Activated CD8-positive, alpha-beta memory T cell treated with anti-CD3 and anti-CD28 coated beads, Interleukin-2, amount 50 U/mL, for 24 hours (primary cell): Measurements from ENCODE around the gene E4F1.

Experiments used
- DNase-seq: peaks from one replicate; pipeline ENCODE4 v3.0.0-alpha.2; 2020; ENCODE audit errors: extremely low read depth

The E4F1 gene

DNA sequence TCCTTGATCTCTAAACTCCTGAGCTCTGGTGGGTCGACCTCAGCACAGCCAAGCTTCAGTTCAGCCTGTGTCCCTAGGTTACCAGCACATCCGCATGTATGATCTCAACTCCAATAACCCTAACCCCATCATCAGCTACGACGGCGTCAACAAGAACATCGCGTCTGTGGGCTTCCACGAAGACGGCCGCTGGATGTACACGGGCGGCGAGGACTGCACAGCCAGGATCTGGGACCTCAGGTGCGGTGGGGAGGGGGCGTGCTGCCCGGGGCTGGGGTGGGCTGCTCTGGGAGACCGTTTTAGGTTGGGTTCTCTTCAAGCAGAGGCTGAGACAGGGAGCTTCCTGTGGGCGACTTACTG lies 17.0 kb upstream of the E4F1 start:
- no peak for DNase-seq

GRCh38 chr16:2206780-2207433 lies 16.5 kb upstream of the E4F1 start:
- no peak for DNase-seq

DNA sequence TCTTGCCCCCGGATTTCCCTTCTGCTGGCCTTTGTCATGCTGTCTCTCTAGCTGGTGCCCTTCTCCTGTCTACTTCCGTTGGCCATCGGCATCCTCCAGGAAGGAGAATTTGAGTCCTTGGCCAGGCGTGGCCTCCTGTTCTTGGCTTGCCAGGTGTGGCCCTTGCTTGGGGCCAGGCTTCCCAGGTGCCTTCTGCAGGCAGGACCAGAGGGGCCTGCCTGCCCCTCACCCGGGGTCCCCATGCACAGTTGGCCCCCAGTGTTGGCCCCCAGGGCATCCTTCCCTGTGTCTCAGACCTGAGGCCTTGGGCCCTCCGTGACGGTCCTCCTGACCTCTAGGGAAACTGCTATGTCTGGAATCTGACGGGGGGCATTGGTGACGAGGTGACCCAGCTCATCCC lies 15.5 kb upstream of the E4F1 start:
- no peak for DNase-seq

DNA sequence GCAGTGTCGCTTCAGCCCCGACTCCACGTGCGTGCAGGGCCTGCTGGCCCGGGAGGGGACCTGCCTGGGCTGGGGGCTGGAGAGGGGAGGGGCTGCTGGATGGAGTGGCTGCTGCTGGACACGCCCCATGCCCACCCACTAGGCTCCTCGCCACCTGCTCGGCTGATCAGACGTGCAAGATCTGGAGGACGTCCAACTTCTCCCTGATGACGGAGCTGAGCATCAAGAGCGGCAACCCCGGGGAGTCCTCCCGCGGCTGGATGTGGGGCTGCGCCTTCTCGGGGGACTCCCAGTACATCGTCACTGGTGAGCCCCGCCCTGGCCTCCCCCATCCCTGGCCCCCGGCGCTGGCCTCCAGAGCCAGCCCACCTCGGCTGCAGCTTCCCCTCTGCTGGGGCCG lies 15.1 kb upstream of the E4F1 start:
- no peak for DNase-seq

- DNase-seq: no peak
Measured at GRCh38 chr16:2208772-2209171, 14.6 kb upstream of the E4F1 start.

GRCh38 chr16:2209258-2210008 lies 14.0 kb upstream of the E4F1 start:
- DNase-seq: no peak

- no peak for DNase-seq
Measured at GRCh38 chr16:2210009-2210332, 13.4 kb upstream of the E4F1 start.

DNA sequence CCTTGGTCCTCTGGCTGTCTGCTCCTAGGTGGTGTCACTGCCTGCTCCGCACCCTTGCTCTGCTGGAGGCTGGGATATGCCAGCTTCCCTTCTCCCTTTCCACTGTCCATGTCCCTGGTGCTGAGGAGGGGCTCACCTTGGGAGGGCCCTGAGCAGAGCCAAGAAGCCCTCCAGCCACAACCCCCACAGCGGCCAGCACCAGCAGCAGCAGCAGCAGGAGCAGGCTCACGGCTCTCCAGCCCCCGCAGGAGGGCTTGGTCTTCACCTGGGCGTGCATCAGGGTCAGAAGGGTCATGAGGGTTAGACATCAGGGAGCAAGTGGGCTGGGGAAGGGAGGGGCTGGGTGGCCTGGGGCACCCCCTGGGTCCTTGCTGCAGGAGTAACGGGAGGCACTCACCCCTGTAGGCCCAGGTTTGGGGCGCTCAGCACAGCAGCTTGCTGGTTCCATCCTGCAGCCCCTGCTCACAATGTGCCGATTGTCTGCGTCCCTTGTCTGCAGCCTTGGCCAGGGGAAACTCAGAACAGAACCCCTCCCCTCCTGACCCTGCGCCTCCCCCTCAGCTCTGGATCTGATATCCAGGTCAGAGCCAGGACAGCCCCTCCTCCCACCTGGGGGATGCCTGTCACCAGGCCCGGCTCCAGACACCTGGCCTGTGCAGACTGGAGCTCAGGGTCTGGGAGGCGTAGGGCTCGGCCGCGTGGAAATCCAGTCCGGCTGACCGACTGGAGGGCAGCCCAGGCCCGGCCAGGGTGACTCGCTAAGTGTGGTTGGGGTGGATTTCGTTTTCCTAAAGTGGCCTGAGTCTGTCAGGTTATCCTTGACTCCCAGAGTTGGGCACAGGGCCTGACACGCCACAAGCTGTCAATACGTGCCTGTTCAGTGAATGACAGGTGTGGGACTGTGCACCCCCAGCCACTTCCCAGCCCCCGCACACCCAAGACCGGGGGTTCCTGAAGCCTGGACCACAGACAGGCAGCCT lies 12.7 kb upstream of the E4F1 start, which contains the start of gene BRICD5:
Gene BRICD5 (minus strand): TSS at position 478 of the 980 bp plus-strand sequence. CDS start 30 bp downstream, at position 448.
- DNase-seq: no peak

- DNase-seq: no peak
Measured at GRCh38 chr16:2211923-2212347, 11.5 kb upstream of the E4F1 start.

DNA sequence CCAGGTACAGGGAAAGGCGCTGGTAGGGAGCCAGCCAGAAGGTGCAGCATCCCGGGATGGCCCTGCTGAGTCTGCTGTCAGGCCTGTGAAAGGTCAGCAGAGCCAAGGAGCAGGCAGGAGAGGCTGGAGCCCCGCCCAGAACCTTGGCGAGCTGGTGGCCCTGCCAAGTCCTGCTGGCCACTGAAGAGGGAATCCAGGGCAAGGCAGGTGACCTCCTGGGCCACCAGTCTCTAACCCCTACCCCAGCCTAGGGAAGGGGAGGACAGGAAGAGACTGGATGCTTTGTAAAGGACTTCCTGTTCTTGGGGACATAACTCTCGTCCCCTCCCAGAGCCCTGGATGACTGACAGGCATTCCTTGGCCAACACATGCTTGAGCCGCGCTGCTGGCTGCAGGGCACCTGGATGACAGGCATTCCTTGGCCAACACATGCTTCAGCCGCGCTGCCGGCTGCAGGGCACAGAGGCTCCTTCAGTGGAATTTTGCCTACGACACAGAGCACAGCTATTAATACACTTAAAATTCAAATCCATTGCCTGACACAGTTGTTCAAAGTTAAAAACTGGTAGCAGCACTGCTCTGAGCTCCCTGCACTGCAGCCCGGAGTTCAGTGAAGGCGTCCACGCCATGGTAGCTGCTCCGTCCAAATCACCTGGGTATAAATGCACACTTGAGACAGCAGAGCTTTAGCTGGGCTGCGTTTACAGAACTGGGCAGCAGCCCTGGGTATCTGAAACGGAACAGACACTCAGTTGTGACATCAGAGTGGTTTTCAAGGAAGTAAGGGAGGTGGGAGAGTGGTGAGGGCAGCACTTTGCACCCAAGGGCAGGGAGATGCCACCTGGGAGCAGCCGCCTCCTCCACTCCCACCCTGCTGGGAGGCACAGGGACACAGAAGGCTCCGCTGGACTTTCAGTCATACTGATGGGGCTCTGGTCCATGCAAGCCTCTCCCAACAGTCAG lies 10.7 kb upstream of the E4F1 start:
- DNase-seq: no peak

DNA sequence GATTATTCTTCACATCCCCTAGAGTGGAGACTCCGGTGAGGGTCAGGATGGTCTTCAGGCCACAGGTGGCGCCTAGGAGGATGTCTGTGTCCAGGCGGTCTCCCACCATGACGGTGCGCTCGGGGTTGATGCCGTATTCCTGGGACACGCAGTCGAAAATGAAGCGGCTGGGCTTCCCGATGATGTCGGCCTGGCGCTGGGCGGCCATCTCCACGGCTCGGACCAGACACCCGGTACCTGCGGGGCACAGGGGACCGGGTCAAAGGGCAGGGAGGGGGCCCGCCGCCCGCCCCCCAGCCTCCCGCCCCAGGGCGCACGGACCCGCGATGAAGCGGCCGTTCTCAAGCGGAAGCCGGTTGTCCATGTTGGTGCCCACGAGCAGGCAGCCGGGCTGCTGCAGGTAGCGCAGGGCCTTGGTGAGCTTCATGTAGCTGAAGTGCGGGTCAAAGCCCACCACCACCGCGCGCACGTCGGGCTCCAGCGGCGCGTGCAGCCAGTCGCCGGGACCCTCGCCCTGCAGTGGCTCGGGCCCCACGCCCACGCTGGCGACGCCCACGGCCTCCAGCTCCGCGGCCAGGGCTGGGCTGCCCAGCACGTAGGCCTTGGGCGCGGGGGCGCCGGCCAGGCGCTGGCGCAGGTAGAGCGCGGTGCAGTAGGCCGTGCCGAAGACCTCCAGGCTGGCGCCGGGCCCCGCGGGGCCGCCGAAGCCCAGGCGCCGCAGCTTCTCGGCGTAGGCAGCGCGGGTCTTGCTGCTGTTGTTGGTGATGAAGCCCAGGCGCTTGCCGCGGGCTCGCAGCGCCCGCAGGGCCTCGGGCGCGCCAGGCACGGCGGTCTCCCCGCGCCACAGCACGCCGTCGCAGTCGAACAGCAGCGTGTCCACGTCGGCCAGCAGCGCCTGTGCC lies 9.3 kb upstream of the E4F1 start:
- DNase-seq: no peak

DNA sequence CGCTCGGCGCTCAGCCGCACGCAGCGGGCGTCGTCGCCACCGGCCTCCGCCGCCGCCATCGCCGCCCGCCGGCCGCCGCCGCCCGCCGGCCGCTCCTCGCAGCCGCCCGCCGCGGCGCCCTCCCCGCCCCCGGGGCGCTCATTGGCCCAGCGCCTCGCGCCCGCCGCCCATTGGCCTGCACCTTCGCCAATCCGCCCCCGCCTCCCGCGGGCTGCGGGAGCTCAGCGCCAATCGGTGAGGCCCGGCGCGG lies 8.7 kb upstream of the E4F1 start, which contains the start of gene PGP:
Gene PGP (minus strand): TSS at position 122 of the 250 bp plus-strand sequence. CDS start 63 bp downstream, at position 59.
- no peak for DNase-seq

GRCh38 chr16:2216330-2216729 lies 7.1 kb upstream of the E4F1 start:
- DNase-seq: no peak

- no peak for DNase-seq
Measured at GRCh38 chr16:2223942-2224486, 623 bp downstream of the E4F1 start.

GRCh38 chr16:2226245-2226793 lies 2.9 kb downstream of the E4F1 start:
- DNase-seq: no peak

- DNase-seq: no peak
Measured at GRCh38 chr16:2226918-2227317, 3.5 kb downstream of the E4F1 start.

DNA sequence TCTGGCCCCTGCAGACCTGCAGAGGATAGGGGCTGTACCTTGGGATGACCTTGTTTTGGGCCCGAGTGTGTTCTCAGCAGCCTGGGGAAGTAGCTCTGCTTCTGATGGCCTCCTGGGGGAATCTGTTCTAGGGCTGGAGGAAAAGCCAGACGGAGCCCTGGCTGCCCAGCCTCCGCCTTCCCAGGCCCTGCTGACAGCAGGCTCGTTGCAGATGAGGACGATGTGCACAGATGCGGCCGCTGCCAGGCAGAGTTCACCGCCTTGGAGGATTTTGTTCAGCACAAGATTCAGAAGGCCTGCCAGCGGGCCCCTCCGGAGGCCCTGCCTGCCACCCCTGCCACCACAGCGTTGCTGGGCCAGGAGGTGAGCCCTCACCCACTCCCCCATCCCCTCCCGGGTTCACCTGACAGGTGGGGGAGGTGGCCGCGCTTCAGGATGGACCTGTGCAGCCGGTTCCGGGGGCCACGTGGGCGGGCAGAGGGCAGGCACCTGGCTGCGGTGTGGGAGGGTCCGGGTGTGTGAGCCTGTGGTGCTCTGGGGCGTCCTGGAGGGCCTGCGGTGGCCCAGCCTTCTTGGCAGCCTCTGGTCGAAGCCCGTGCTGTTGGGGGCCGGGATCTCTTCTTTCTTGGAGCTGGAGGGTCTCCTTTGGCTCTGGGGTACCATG lies 4.9 kb downstream of the E4F1 start:
- no peak for DNase-seq

DNA sequence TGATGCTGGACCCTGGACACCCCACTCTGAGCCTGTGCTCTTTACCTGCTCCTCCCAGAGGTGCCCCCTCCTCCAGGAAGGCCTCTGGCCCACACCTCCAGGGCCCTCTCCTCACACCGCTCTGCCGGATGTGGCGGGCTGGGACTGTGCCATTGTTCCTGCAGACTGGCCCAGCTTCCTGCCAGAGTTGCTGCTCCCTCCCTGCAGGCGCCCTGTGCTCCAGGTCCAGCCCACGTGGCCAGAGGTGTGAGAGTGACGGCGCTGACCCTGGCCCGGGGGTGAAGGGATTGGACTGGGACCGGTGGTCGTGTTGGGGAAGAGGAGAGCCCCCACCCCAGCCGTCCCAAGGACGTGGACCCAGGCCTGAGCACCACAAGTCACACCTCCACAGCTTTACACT lies 5.7 kb downstream of the E4F1 start:
- no peak for DNase-seq

- DNase-seq: no peak
Measured at GRCh38 chr16:2229632-2230250, 6.3 kb downstream of the E4F1 start.
